Activated B cell treated with CpG ODN at 0.5 μM for 24 hours (primary cell): ENCODE results near the gene NUBP2. TPM values are rescaled to one million over a fixed set of nuclear protein-coding genes. Genes with fewer than 3 reads are reported as not detected.

Source experiments
- ATAC-seq: fragments of 200-7000 bp; cut with Tn5 transposase; one replicate; pipeline ENCODE4 v1.10.0; 2021; ENCODE audit warnings: low read depth, mild to moderate bottlenecking, moderate library complexity
- CTCF ChIA-PET: fragments of 350-600 bp; sonication (Branson Sonifier 250); formaldehyde crosslinking; loops from one replicate; lab custom pipeline; 2021; ENCODE audit warnings: antibody characterized with exemption; lab: Charles Lee
- POLR2A ChIA-PET: fragments of 350-600 bp; sonication (Branson Sonifier 250); formaldehyde crosslinking; loops from one replicate; lab custom pipeline; 2021; ENCODE audit warnings: antibody characterized with exemption; lab: Charles Lee
- DNase-seq: peaks from one replicate; pipeline ENCODE4 v3.0.0; 2022
- H3K27ac Mint-ChIP-seq: one replicate; pipeline ENCODE4 v1.8.0; 2020; ENCODE audit warnings: mixed read lengths
- H3K27me3 Mint-ChIP-seq: one replicate; pipeline ENCODE4 v1.8.0; 2021; ENCODE audit warnings: mixed read lengths
- H3K36me3 Mint-ChIP-seq: one replicate; pipeline ENCODE4 v1.8.0; 2021; ENCODE audit warnings: low read depth, mixed read lengths
- H3K4me1 Mint-ChIP-seq: one replicate; pipeline ENCODE4 v1.8.0; 2021; ENCODE audit warnings: mixed read lengths
- H3K4me3 Mint-ChIP-seq: one replicate; pipeline ENCODE4 v1.8.0; 2020; ENCODE audit warnings: mild to moderate bottlenecking, mixed read lengths
- H3K9me3 Mint-ChIP-seq: one replicate; pipeline ENCODE4 v1.8.0; 2020; ENCODE audit warnings: mixed read lengths
- intact Hi-C: fragments of 100-400 bp; cut with micrococcal nuclease; formaldehyde crosslinking; loops from one replicate; pipeline ENCODE4 v1.15.1; 2024
- total RNA-seq: library from RNA; stranded (reverse); gene quantifications from 2 replicates; pipeline ENCODE4 v1.2.3, GENCODE V29; 2022
- TF ChIP-seq, protein P1 (sequence below): fragments of 200-600 bp; IDR thresholded peaks from one replicate; pipeline ENCODE4 v1.8.0; 2022; ENCODE audit warnings: antibody characterized with exemption, mild to moderate bottlenecking

Gene NUBP2
- total RNA-seq, 1 donor from 2014 or later, result 54.2 TPM

DNA sequence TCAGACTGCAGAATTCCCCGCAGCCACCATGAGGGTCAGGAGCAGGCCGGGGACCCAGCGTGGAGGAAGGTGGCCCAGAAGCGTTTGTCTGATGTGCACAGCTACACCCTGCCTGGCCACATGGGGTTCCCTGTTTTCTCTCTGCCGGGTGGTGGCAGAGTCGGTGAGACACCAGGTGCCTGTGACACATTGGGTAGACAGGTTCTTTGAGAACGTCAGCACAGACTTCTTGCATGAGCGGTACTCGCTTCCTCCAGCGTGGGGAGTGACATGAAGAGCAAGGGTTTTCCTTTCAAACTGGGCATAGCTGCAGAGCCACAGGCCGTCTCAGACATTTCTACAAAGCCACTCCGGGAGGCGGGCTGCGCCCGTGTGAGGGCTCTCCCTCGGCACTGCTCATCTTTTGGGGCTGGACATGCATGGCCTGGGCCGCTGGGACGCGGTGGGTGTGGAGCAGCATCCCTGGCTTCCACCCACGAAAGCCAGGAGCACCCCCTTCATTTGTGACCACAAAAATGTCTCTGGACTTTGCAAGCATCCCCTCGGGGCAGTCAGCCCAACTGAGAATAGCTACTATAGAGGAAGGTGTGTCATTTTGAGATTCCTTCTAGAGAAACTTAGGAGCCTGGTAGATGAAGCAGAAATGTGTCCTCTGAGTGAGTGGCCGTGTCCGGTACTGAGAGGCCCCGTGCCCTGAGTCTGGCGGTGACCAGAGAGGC is 37.4 kb upstream of the NUBP2 start:
- H3K27me3 Mint-ChIP-seq, result no peaks in the 10 kb centered on the region
- H3K9me3 Mint-ChIP-seq, result no peaks in the 10 kb centered on the region
- DNase-seq (no peak), ATAC-seq (no peak)
- peaks cover 62% of the 10 kb centered on the region for H3K36me3 Mint-ChIP-seq
- intact Hi-C loops, result no loop called here
- TF ChIP-seq, protein P1, sequence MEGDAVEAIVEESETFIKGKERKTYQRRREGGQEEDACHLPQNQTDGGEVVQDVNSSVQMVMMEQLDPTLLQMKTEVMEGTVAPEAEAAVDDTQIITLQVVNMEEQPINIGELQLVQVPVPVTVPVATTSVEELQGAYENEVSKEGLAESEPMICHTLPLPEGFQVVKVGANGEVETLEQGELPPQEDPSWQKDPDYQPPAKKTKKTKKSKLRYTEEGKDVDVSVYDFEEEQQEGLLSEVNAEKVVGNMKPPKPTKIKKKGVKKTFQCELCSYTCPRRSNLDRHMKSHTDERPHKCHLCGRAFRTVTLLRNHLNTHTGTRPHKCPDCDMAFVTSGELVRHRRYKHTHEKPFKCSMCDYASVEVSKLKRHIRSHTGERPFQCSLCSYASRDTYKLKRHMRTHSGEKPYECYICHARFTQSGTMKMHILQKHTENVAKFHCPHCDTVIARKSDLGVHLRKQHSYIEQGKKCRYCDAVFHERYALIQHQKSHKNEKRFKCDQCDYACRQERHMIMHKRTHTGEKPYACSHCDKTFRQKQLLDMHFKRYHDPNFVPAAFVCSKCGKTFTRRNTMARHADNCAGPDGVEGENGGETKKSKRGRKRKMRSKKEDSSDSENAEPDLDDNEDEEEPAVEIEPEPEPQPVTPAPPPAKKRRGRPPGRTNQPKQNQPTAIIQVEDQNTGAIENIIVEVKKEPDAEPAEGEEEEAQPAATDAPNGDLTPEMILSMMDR, result no peak
- H3K27ac Mint-ChIP-seq, result no peak overlapping the region
- no peaks in the 10 kb centered on the region for H3K4me1 Mint-ChIP-seq
- POLR2A ChIA-PET, result no interaction called here
- CTCF ChIA-PET, result no interaction called here
- H3K4me3 Mint-ChIP-seq, result no peak overlapping the region

GRCh38 chr16:1745900-1746692 is 36.7 kb upstream of the NUBP2 start:
- Mint-ChIP-seq H3K27me3 (no peaks in the 10 kb centered on the region), H3K27ac (no peak overlapping the region), H3K4me3 (no peak overlapping the region), H3K9me3 (no peaks in the 10 kb centered on the region), H3K4me1 (no peaks in the 10 kb centered on the region), H3K36me3 (peaks cover 64% of the 10 kb centered on the region)
- TF ChIP-seq, protein P1, result no peak
- ChIA-PET CTCF (no interaction called here), POLR2A (no interaction called here)
- DNase-seq, result no peak
- no peak for ATAC-seq
- intact Hi-C loops, result no loop called here

DNA sequence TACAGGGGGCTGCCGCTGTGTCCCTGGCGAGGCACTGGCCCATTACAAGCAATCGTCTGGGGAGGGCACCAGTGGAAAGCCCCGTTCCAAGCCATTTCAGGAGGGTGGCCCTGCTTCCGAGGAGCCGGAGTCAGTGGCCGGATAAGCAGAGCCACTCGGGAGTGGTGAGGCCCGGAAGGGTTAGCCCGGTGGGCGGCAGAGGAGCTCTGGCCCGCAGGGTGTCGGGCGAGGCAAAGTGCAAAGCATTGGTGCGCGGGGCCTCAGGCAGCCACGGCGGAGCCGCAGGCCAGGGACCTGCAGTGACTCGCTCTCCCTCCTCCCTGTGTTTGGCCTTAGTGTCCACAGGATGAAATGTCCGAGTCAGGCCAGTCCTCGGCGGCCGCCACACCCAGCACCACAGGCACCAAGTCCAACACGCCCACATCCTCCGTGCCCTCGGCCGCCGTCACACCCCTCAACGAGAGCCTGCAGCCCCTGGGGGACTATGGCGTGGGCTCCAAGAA is 36.0 kb upstream of the NUBP2 start:
- H3K27ac Mint-ChIP-seq, result no peak overlapping the region

GRCh38 chr16:1747934-1748333 is 34.8 kb upstream of the NUBP2 start:
- no peak overlapping the region for H3K4me3 Mint-ChIP-seq
- H3K9me3 Mint-ChIP-seq, result no peaks in the 10 kb centered on the region
- no peak for ATAC-seq
- H3K4me1 Mint-ChIP-seq, result no peaks in the 10 kb centered on the region
- TF ChIP-seq, protein P1, result no peak
- intact Hi-C loops, result no loop called here
- H3K36me3 Mint-ChIP-seq, result peaks cover 79% of the 10 kb centered on the region
- DNase-seq, result no peak
- POLR2A ChIA-PET, result no interaction called here
- no peaks in the 10 kb centered on the region for H3K27me3 Mint-ChIP-seq
- CTCF ChIA-PET, result no interaction called here
- no peak overlapping the region for H3K27ac Mint-ChIP-seq

More for the DNA sequence above, 36.0 kb upstream of the NUBP2 start:
- Mint-ChIP-seq H3K9me3 (no peaks in the 10 kb centered on the region), H3K36me3 (peaks cover 67% of the 10 kb centered on the region), H3K4me3 (no peak overlapping the region), H3K4me1 (no peaks in the 10 kb centered on the region), H3K27me3 (no peaks in the 10 kb centered on the region)
- CTCF ChIA-PET, result no interaction called here
- no peak for ATAC-seq
- intact Hi-C loops, result no loop called here
- TF ChIP-seq, protein P1, result no peak
- no peak for DNase-seq
- POLR2A ChIA-PET, result interaction anchor here (0.6 kb wide), 1 partner anchor 26 kb away, joined by 3 read pairs; no protein-coding TSS in a partner anchor
